Esophagus (tissue), 2 donors: ENCODE data around the gene IBSP. TPM values are rescaled to one million over a fixed set of nuclear protein-coding genes. Genes with fewer than 3 reads are reported as not detected.

Experiments
- H3K27ac ChIP-seq, 2 donors: one replicate each; pipeline ENCODE4 v1.5.1; 2013; ENCODE audit warnings: low read depth in 2 of 2, mild to moderate bottlenecking in 2 of 2, inconsistent platforms in 1 of 2, low read length in 1 of 2, moderate library complexity in 1 of 2
- H3K27me3 ChIP-seq, 2 donors: one replicate each; pipeline ENCODE4 v1.6.1; 2013; ENCODE audit warnings: low read length in 2 of 2, control low read depth in 1 of 2, mild to moderate bottlenecking in 1 of 2; ENCODE audit not compliant: insufficient read depth in 2 of 2, control insufficient read depth in 1 of 2
- H3K36me3 ChIP-seq, 2 donors: one replicate each; pipeline ENCODE4 v1.6.1; 2013; ENCODE audit warnings: low read length in 1 of 2; ENCODE audit not compliant: control insufficient read depth in 2 of 2, insufficient read depth in 2 of 2
- H3K4me1 ChIP-seq, 2 donors: one replicate each; pipeline ENCODE4 v1.6.1; 2013; ENCODE audit warnings: low read length in 1 of 2; ENCODE audit not compliant: control insufficient read depth in 2 of 2, insufficient read depth in 2 of 2
- H3K4me3 ChIP-seq, 2 donors: one replicate each; pipeline ENCODE4 v1.5.1; 2013; ENCODE audit warnings: low read length in 2 of 2, mild to moderate bottlenecking in 2 of 2, low read depth in 1 of 2, moderate library complexity in 1 of 2
- H3K9me3 ChIP-seq, 2 donors: one replicate each; pipeline ENCODE4 v1.6.1; 2013; ENCODE audit warnings: mild to moderate bottlenecking in 2 of 2, low read depth in 1 of 2, low read length in 1 of 2, moderate library complexity in 1 of 2; ENCODE audit not compliant: control insufficient read depth in 2 of 2, insufficient read depth in 1 of 2
- WGBS, 2 donors: extraction: QIAGEN DNeasy Blood & Tissue Kit; methylation state at CpG; one replicate each; pipeline ENCODE4 v1.1.7; 2013; 5-methylcytosine and 5-hydroxymethylcytosine counted together
- polyA plus RNA-seq, 2 donors: library from polyadenylated mRNA; stranded (reverse); fragments of 200-250 nt; gene quantifications; one replicate each; pipeline ENCODE4 v1.2.3, GENCODE V29; 2013
- donor health status: healthy with polysubstance abuse.
- donor health status: Bipolar disorder and iron deficiency.

IBSP gene
- polyA plus RNA-seq, 2 donors = not detected

GRCh38 chr4:87848622-87849351 is 49.4 kb downstream of the IBSP start:
- Histone ChIP-seq H3K4me1 (no peaks in the 10 kb centered on the region), H3K9me3 (no peaks in the 10 kb centered on the region), H3K27ac (no peak overlapping the region), H3K4me3 (no peak overlapping the region), H3K27me3 (no peaks in the 10 kb centered on the region), H3K36me3 (no peaks in the 10 kb centered on the region)
- WGBS, 2 donors = 12 to 14% methylated on average over 15 of the region's 15 CpGs

- WGBS, 2 donors = 45 to 56% methylated on average over 4 of the region's 4 CpGs
- Histone ChIP-seq H3K9me3 (no peaks in the 10 kb centered on the region), H3K27me3 (no peaks in the 10 kb centered on the region), H3K36me3 (no peaks in the 10 kb centered on the region), H3K4me3 (no peak overlapping the region), H3K4me1 (no peaks in the 10 kb centered on the region), H3K27ac (no peak overlapping the region)
These were observed 50.3 kb downstream of the IBSP start for GRCh38 chr4:87849612-87850011.

DNA sequence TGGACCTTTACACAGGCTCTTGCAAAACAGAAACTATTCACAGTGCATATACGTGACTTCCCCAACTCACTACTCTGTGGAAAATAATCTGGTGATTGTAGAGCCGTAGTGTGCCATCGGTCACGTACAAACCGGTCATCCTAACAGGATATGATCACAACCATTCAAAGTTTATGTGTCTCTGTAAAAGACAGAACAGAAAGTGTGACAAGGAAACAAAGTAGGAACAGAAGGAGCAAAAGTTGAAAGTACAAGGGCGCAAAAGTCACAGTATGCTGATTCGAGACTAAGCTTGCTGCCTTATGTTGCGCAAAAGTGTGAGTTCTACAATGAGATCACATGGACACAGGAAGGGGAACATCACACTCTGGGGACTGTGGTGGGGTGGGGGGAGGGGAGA is 52.0 kb downstream of the IBSP start:
- Histone ChIP-seq H3K27ac (no peak overlapping the region), H3K36me3 (no peaks in the 10 kb centered on the region), H3K9me3 (no peaks in the 10 kb centered on the region), H3K4me3 (no peak overlapping the region), H3K4me1 (no peaks in the 10 kb centered on the region), H3K27me3 (no peaks in the 10 kb centered on the region)
- WGBS, 2 donors = 86 to 90% methylated on average over 8 of the region's 8 CpGs

DNA sequence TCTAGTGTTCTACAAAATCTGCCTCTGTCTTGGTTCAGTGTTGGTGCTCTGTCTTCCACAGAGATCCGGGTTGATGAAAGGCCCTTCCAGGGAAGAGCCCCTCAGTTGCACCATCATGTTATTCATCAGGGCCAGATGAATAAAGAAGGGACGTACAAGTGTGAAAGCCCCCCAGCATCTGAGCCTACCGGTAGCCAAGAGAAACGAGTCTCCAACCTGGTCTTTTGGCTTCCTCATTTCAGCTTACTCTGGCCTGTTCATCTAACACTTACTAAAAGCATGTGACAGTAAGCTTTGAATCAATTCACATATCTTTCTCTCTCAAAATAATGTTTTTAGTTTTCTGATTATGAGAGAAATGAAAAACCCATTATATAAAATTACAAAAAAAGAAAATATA is 52.6 kb downstream of the IBSP start:
- Histone ChIP-seq H3K4me1 (no peaks in the 10 kb centered on the region), H3K9me3 (no peaks in the 10 kb centered on the region), H3K27me3 (no peaks in the 10 kb centered on the region), H3K4me3 (no peak overlapping the region), H3K36me3 (no peaks in the 10 kb centered on the region), H3K27ac (no peak overlapping the region)
- WGBS, 2 donors = 82 to 88% methylated on average over 4 of the region's 4 CpGs

- no peaks in the 10 kb centered on the region for H3K9me3 ChIP-seq
- H3K36me3 ChIP-seq = no peaks in the 10 kb centered on the region
- H3K27me3 ChIP-seq = no peaks in the 10 kb centered on the region
- no peaks in the 10 kb centered on the region for H3K4me1 ChIP-seq
- H3K27ac ChIP-seq = no peak overlapping the region
- H3K4me3 ChIP-seq = no peak overlapping the region
- 2 to 3% methylated on average over 3 of the region's 3 CpGs for WGBS, 2 donors
These were observed 53.8 kb downstream of the IBSP start for GRCh38 chr4:87853108-87853507.

DNA sequence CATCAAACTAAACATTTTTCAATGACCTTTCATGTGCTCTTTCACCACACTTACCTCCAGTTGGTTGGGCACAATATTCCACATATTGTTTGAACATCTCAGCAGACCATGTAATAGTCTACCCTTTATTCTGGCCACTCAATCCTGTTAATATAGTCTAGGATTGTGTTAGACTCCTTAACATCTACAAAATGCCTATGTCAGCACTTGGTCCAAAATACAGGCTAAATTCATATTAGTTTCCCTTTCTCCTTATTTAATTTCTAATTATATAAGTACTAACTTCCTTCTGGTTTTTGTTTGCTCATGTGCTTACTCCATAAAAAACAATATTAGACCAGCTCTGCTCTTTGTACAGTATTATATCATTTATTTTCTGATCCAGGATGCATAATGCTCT is 54.5 kb downstream of the IBSP start:
- H3K9me3 ChIP-seq = no peaks in the 10 kb centered on the region
- no peaks in the 10 kb centered on the region for H3K27me3 ChIP-seq
- no peak overlapping the region for H3K27ac ChIP-seq
- H3K4me1 ChIP-seq = no peaks in the 10 kb centered on the region
- H3K36me3 ChIP-seq = no peaks in the 10 kb centered on the region
- H3K4me3 ChIP-seq = no peak overlapping the region

DNA sequence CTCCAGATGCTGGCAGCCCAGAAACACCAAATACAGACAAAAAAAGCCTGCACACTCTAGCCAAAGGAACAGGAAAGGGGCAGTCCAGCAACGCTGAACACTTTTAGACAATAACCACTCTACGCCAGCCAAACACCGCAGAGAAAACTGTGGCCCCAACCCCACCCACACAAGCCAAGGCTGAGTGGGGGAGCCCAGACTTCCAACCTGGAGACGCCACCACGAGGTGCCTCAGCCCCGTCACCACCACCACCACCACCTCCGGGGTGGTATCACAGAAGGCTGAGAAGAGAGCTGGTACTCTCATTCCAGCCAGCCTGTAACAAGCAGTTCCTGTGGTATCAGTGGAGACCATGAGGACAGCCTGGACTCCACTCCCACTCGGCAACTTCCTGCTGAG is 56.2 kb downstream of the IBSP start:
- Histone ChIP-seq H3K27me3 (no peaks in the 10 kb centered on the region), H3K9me3 (no peaks in the 10 kb centered on the region), H3K27ac (no peak overlapping the region), H3K4me1 (no peaks in the 10 kb centered on the region), H3K36me3 (no peaks in the 10 kb centered on the region), H3K4me3 (no peak overlapping the region)
- 73 to 78% methylated on average over 8 of the region's 8 CpGs for WGBS, 2 donors

DNA sequence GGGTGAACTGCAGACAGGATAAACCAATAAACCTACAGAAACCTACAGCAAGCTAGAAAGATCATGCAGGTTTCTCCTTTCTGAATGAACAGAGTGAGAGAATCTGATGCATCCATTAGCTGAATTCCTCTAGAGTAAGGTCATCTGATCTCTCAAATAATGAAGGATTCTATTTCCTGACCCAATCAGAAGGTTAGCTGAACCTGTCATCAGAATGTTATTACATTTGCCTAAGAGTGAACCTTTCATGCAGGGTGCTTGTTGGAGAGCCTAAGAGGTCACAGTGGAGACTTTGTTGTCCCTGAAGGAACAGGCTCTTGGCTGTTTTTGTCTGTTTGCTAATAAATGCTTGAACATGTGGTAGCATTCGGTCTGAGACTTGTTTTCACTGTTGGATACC is 57.5 kb downstream of the IBSP start:
- Histone ChIP-seq H3K4me3 (no peak overlapping the region), H3K4me1 (no peaks in the 10 kb centered on the region), H3K27me3 (no peaks in the 10 kb centered on the region), H3K36me3 (no peaks in the 10 kb centered on the region), H3K27ac (no peak overlapping the region), H3K9me3 (no peaks in the 10 kb centered on the region)
- WGBS, 2 donors = 59 to 75% methylated on average over 1 of the region's 1 CpG

DNA sequence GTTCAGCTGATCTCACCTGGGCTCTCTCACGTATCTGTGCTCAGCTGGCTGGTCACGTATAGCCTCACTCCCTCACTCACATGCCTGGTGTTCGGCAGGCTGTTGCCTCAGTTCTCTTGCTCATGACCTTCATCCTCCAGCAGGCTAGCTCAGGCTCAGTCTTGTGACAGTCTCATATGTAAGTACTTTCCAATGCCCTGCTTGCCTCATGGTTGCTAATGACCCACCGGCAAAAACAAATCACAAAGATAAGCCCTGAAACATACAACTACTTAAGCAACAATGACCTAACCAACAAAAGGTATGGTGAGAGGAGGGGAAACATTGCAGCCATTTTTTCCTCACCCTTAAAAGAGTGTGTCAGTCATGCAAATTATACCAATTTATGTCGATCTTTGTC is 58.4 kb downstream of the IBSP start:
- no peaks in the 10 kb centered on the region for H3K9me3 ChIP-seq
- H3K4me1 ChIP-seq = no peaks in the 10 kb centered on the region
- no peak overlapping the region for H3K27ac ChIP-seq
- no peaks in the 10 kb centered on the region for H3K36me3 ChIP-seq
- no peaks in the 10 kb centered on the region for H3K27me3 ChIP-seq
- 53 to 67% methylated on average over 5 of the region's 5 CpGs for WGBS, 2 donors
- no peak overlapping the region for H3K4me3 ChIP-seq
